HepG2 (cell line): ENCODE measurements around the gene EIF4EBP3. TPM values are rescaled to one million over a fixed set of nuclear protein-coding genes. Genes with fewer than 3 reads are reported as not detected.
A peak's percentile ranks its signal among the peaks of the same experiment; 100 is the strongest.

ENCODE experiments used
- FOXJ3 ChIP-seq: sonication (generic); formaldehyde crosslinking; IDR thresholded peaks from 2 replicates; pipeline ENCODE4 v1.4.0; 2020; ENCODE audit warnings: missing genetic modification reagents, mild to moderate bottlenecking, borderline replicate concordance
- FOXK1 ChIP-seq: sonication (generic); formaldehyde crosslinking; IDR thresholded peaks from 2 replicates; pipeline ENCODE4 v1.4.0; 2020; ENCODE audit warnings: low read depth, missing genetic modification reagents, borderline replicate concordance
- JDP2 ChIP-seq: sonication (generic); formaldehyde crosslinking; IDR thresholded peaks from 2 replicates; pipeline ENCODE4 v1.8.1; 2022; ENCODE audit warnings: missing genetic modification reagents, borderline replicate concordance
- KDM5A ChIP-seq: fragments of 200-600 bp; sonication (generic); IDR thresholded peaks from 2 replicates; pipeline ENCODE4 v1.7.0; 2018; ENCODE audit warnings: antibody characterized with exemption, mild to moderate bottlenecking, low read length, borderline replicate concordance
- MAFG ChIP-seq: sonication (generic); formaldehyde crosslinking; IDR thresholded peaks from 2 replicates; pipeline ENCODE4 v1.5.1; 2020; ENCODE audit warnings: mild to moderate bottlenecking, missing genetic modification reagents
- POGZ ChIP-seq: sonication (generic); formaldehyde crosslinking; IDR thresholded peaks from 2 replicates; pipeline ENCODE4 v1.4.0; 2020; ENCODE audit warnings: mild to moderate bottlenecking, missing genetic modification reagents
- SP5 ChIP-seq: IDR thresholded peaks from 2 replicates; pipeline ENCODE4 v1.6.1; 2016; ENCODE audit warnings: low read depth, borderline replicate concordance
- XBP1 ChIP-seq: sonication (generic); formaldehyde crosslinking; IDR thresholded peaks from 2 replicates; pipeline ENCODE4 v1.5.0; 2020; ENCODE audit warnings: missing genetic modification reagents
- YEATS2 ChIP-seq: sonication (generic); formaldehyde crosslinking; IDR thresholded peaks from 2 replicates; pipeline ENCODE4 v1.4.0; 2020; ENCODE audit warnings: missing genetic modification reagents, borderline replicate concordance
- ZNF20 ChIP-seq: sonication (generic); formaldehyde crosslinking; IDR thresholded peaks from 2 replicates; pipeline ENCODE4 v1.4.0; 2020; ENCODE audit warnings: mild to moderate bottlenecking, moderate library complexity, missing genetic modification reagents
- ZNF224 ChIP-seq: sonication (generic); formaldehyde crosslinking; IDR thresholded peaks from 2 replicates; pipeline ENCODE4 v1.5.0; 2020; ENCODE audit warnings: mild to moderate bottlenecking, missing genetic modification reagents
- ZNF350 ChIP-seq: sonication (generic); formaldehyde crosslinking; IDR thresholded peaks from 2 replicates; pipeline ENCODE4 v1.4.0; 2020; ENCODE audit warnings: mild to moderate bottlenecking, low read depth, missing genetic modification reagents, borderline replicate concordance
- ZNF615 ChIP-seq: sonication (generic); formaldehyde crosslinking; IDR thresholded peaks from 2 replicates; pipeline ENCODE4 v1.5.0; 2020; ENCODE audit warnings: mild to moderate bottlenecking, missing genetic modification reagents, borderline replicate concordance
- ZNF670 ChIP-seq: sonication (generic); formaldehyde crosslinking; IDR thresholded peaks from 2 replicates; pipeline ENCODE4 v1.8.0; 2022; ENCODE audit warnings: mild to moderate bottlenecking, missing genetic modification reagents, borderline replicate concordance
- ZNF746 ChIP-seq: sonication (generic); formaldehyde crosslinking; IDR thresholded peaks from 2 replicates; pipeline ENCODE4 v1.8.0; 2022; ENCODE audit warnings: mild to moderate bottlenecking, missing genetic modification reagents
- polyA plus RNA-seq, 8 experiments: library from polyadenylated mRNA; depleted of rRNA in 3 of 8; stranded (reverse) in 7 of 8; unstranded in 1 of 8; fragments of >200 nt; fragmentation: Illumina TruSeq in 4 of 8; extraction: Trizol in 4 of 8; gene quantifications; 2 replicates each; pipeline versions ENCODE4 v1.2.1 to v1.2.3, GENCODE V29; 2011 to 2016; ENCODE audit warnings: low read depth in 4 of 8, missing spikeins in 1 of 8, mixed read lengths in 1 of 8; ENCODE audit not compliant: insufficient read depth in 1 of 8
- total RNA-seq, 5 experiments: library from RNA; depleted of rRNA; stranded (reverse); fragments of >200 nt; fragmentation: Illumina TruSeq; extraction: Trizol; gene quantifications; 2 replicates each; pipeline ENCODE4 v1.2.3, GENCODE V29; 2016; ENCODE audit warnings: low read depth in 1 of 5
- TF ChIP-seq, protein P1 (sequence below): sonication (generic); formaldehyde crosslinking; IDR thresholded peaks from 2 replicates; pipeline ENCODE4 v1.9.0; 2022; ENCODE audit warnings: low read depth, missing genetic modification reagents
- TF ChIP-seq, protein P2 (sequence below): sonication (generic); formaldehyde crosslinking; IDR thresholded peaks from 2 replicates; pipeline ENCODE4 v1.4.0; 2020; ENCODE audit warnings: missing genetic modification reagents, low read depth, mild to moderate bottlenecking, borderline replicate concordance
- TF ChIP-seq, protein P3 (sequence below): sonication (generic); formaldehyde crosslinking; IDR thresholded peaks from 2 replicates; pipeline ENCODE4 v1.8.0; 2022; ENCODE audit warnings: low read depth, missing genetic modification reagents
- TF ChIP-seq, protein P4 (sequence below): IDR thresholded peaks from 2 replicates; pipeline ENCODE4 v1.6.1; 2016; ENCODE audit warnings: low read depth, borderline replicate concordance

EIF4EBP3 gene
- total and polyA plus RNA-seq, 2 of the 13 experiments (the other 11 are each of a cell fraction or from before 2014, with no cell fraction given), result 0.61 to 1.7 TPM

DNA sequence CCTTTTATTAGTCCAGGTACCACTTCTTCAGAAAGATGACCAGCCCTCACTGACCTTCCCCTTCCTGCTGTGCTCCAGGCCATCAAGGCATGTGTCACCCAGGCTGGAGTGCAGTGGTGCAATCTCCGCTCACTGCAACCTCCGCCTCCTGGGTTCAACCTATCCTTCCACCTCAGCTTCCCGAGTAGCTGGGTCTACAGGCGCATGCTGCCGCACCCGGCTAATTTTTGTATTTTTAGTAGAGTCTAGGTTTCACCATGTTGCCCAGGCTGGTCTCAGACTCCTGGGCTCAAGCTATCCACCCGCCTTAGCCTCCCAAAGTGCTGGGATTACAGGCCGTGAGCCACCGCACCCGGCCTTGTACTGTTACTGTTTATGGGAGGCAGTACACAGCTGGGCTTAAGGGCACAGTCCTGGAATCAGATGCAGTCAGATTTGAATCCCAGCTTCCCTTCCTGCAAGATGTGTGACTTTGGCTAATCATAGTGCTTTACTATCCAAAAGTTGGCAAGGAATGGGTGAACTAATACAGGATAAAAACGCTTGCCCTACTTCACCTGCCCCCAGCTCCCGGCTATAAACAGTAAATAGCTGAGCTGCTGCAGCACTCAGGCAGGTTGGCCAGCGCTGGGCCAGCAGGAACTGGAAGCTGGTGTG, 483 bp upstream of the EIF4EBP3 start (continued):
- TF ChIP-seq, protein P1, sequence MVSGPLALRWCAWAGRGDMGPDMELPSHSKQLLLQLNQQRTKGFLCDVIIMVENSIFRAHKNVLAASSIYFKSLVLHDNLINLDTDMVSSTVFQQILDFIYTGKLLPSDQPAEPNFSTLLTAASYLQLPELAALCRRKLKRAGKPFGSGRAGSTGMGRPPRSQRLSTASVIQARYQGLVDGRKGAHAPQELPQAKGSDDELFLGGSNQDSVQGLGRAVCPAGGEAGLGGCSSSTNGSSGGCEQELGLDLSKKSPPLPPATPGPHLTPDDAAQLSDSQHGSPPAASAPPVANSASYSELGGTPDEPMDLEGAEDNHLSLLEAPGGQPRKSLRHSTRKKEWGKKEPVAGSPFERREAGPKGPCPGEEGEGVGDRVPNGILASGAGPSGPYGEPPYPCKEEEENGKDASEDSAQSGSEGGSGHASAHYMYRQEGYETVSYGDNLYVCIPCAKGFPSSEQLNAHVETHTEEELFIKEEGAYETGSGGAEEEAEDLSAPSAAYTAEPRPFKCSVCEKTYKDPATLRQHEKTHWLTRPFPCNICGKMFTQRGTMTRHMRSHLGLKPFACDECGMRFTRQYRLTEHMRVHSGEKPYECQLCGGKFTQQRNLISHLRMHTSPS (CRISPR knock-in tag), result no peak
- TF ChIP-seq ZNF670 (CRISPR knock-in tag), result peak; percentile 61; the same call in 1 of the 2 replicates
- peak; percentile 14; the same call in 1 of the 2 replicates for TF ChIP-seq YEATS2
- no peak; the same call in 1 of the 2 replicates for TF ChIP-seq KDM5A
- TF ChIP-seq, protein P2, sequence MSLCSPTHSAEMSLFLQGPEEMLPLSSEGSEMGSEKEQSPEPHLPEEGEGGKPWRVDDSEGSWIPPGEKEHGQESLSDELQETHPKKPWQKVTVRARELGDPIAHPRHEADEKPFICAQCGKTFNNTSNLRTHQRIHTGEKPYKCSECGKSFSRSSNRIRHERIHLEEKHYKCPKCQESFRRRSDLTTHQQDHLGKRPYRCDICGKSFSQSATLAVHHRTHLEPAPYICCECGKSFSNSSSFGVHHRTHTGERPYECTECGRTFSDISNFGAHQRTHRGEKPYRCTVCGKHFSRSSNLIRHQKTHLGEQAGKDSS (CRISPR knock-in tag), result no peak
- TF ChIP-seq ZNF224 (CRISPR knock-in tag), result no peak
- 0 out of 2 replicates have a peak, but pooled peaks have one; percentile 8 for TF ChIP-seq SP5 (CRISPR knock-in tag)
- TF ChIP-seq ZNF615 (CRISPR knock-in tag), result no peak
- no peak for TF ChIP-seq FOXK1 (CRISPR knock-in tag)
- 0 out of 2 replicates have a peak, but pooled peaks have one; percentile 87 for TF ChIP-seq ZNF350 (CRISPR knock-in tag)
- no peak for TF ChIP-seq ZNF20
- no peak for TF ChIP-seq ZNF746 (CRISPR knock-in tag)
- TF ChIP-seq JDP2 (CRISPR knock-in tag), result no peak
- TF ChIP-seq, protein P3, sequence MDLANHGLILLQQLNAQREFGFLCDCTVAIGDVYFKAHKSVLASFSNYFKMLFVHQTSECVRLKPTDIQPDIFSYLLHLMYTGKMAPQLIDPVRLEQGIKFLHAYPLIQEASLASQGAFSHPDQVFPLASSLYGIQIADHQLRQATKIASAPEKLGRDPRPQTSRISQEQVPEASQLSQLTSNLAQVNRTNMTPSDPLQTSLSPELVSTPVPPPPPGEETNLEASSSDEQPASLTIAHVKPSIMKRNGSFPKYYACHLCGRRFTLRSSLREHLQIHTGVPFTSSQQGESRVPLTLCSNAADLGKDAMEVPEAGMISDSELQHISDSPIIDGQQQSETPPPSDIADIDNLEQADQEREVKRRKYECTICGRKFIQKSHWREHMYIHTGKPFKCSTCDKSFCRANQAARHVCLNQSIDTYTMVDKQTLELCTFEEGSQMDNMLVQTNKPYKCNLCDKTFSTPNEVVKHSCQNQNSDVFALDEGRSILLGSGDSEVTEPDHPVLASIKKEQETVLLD, result no peak
- TF ChIP-seq, protein P4, sequence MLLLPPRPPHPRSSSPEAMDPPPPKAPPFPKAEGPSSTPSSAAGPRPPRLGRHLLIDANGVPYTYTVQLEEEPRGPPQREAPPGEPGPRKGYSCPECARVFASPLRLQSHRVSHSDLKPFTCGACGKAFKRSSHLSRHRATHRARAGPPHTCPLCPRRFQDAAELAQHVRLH, result no peak
- no peak for TF ChIP-seq POGZ (CRISPR knock-in tag)
- TF ChIP-seq MAFG (CRISPR knock-in tag), result no peak
- TF ChIP-seq FOXJ3 (CRISPR knock-in tag), result no peak
- TF ChIP-seq XBP1 (CRISPR knock-in tag), result no peak
